ENCODE measurements around the gene FCF1. TPM values are rescaled to one million over a fixed set of nuclear protein-coding genes. Genes with fewer than 3 reads are reported as not detected.

The FCF1 gene
- total and polyA plus RNA-seq, 10 donors: 6.9 to 42.2 (median 32.8) TPM

DNA sequence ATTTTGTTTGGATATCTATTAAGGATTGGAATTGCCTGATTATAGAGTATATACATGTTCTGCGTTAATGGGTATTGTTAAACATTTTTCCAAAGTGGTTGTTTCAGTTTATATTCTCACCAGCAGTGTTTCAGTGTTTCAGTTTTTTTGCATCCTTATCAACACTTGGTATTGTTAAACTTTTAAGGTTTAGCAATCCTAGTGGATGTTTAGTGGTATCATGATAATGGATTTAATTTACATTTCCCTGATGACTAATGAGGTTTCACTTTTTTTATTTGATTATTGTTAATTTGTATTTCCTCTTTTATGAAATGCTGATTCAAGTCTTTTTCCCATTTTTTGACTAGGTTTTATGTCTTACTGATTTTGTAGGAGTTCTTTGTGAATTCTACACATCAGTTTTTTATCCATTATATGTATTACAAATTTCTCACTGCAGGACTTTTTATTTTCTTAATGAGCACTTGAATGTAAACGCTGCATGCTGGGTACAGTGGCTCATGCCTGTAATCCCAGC is 73.9 kb downstream of the FCF1 start:
- TF ChIP-seq POLR2A (IDR thresholded peaks at IDR 0.05): no peak
- no peak for TF ChIP-seq POLR2AphosphoS5 (IDR thresholded peaks at IDR 0.05)
- no peak for TF ChIP-seq CTCF (IDR thresholded peaks at IDR 0.05 in 8 of 11, conservative IDR thresholded peaks at IDR 0.05 in 3 of 11)
- H3K27ac ChIP-seq: no peak overlapping the region
- no peak for DNase-seq
- intact Hi-C loops (cut with DNase I; ENCODE audit: low total_unique reads): no loop called here
- H3K27me3 ChIP-seq (replicated peaks in 1 of 7): no peaks in the 10 kb centered on the region
- peaks cover 0 to 80% (median 38%) of the 10 kb centered on the region in 6 donors for H3K36me3 ChIP-seq
- no peak overlapping the region for H3K4me3 ChIP-seq
- no peaks in the 10 kb centered on the region for H3K9me3 ChIP-seq
- H3K4me1 ChIP-seq: peaks cover 0 to 17% (median 2%) of the 10 kb centered on the region in 6 donors
- 95 to 99% (median 96%) methylated on average over 2 of the region's 2 CpGs for WGBS, 5 donors

Small RNAs within 50 kb of the gene (small RNA-seq; reads per million reads assigned to genes)
- 0 reads per million in 4 donors for gene RF00409

Other genes starting within 250 kb of the FCF1 start
- 100 to 1,000 TPM; 191 to 956 (median 322) TPM for gene NPC2, start 219.8 kb upstream of the FCF1 start, total RNA-seq
- 100 to 1,000 TPM; 202 to 299 (median 221) TPM for gene NPC2, start 219.8 kb upstream of the FCF1 start, polyA plus RNA-seq
- 10 to 100 TPM; 11.7 to 24.7 (median 19.0) TPM for gene ISCA2, start 219.4 kb upstream of the FCF1 start, total RNA-seq
- gene ISCA2, start 219.4 kb upstream of the FCF1 start, polyA plus RNA-seq: 10 to 100 TPM; 25.8 to 28.9 (median 26.0) TPM
- 10 to 100 TPM in 1 of 7 donors, 1 to 10 TPM in 6; 4.3 to 10.7 (median 6.3) TPM for gene LTBP2, start 100.9 kb upstream of the FCF1 start, total RNA-seq
- 1 to 10 TPM; 3.4 to 6.7 (median 4.2) TPM for gene LTBP2, start 100.9 kb upstream of the FCF1 start, polyA plus RNA-seq
- 10 to 100 TPM; 27.3 to 54.7 (median 41.7) TPM for gene AREL1, start 64 bp upstream of the FCF1 start, total RNA-seq
- 1 to 10 TPM; 5.9 to 9.8 (median 8.2) TPM for gene AREL1, start 64 bp upstream of the FCF1 start, polyA plus RNA-seq
- gene YLPM1, start 50.2 kb downstream of the FCF1 start, total RNA-seq: 100 to 1,000 TPM in 1 of 7 donors, 10 to 100 TPM in 6; 63.0 to 100 (median 79.8) TPM
- gene YLPM1, start 50.2 kb downstream of the FCF1 start, polyA plus RNA-seq: 10 to 100 TPM; 12.1 to 19.3 (median 16.7) TPM
- under 1 TPM in 2 of 7 donors, not detected in 5; 0.41 to 0.43 TPM for gene PROX2, start 163.0 kb downstream of the FCF1 start, total RNA-seq
- under 1 TPM in 2 of 3 donors, not detected in 1; 0.06 to 0.09 TPM for gene PROX2, start 163.0 kb downstream of the FCF1 start, polyA plus RNA-seq
- 10 to 100 TPM; 70.9 to 80.0 (median 78.6) TPM for gene DLST, start 168.8 kb downstream of the FCF1 start, total RNA-seq
- gene DLST, start 168.8 kb downstream of the FCF1 start, polyA plus RNA-seq: 10 to 100 TPM; 33.1 to 48.5 (median 33.4) TPM
- gene RPS6KL1, start 210.1 kb downstream of the FCF1 start, total RNA-seq: 10 to 100 TPM in 1 of 7 donors, 1 to 10 TPM in 6; 1.7 to 15.7 (median 5.7) TPM
- 1 to 10 TPM; 3.3 to 4.6 (median 4.6) TPM for gene RPS6KL1, start 210.1 kb downstream of the FCF1 start, polyA plus RNA-seq
- 1 to 10 TPM; 2.2 to 7.7 (median 2.7) TPM for gene PGF, start 242.5 kb downstream of the FCF1 start, total RNA-seq
- gene PGF, start 242.5 kb downstream of the FCF1 start, polyA plus RNA-seq: 1 to 10 TPM in 2 of 3 donors, under 1 TPM in 1; 0.87 to 6.2 (median 2.7) TPM

Measured in spleen (tissue), 11 donors.